T47D (cell line): ENCODE measurements around the gene EPB41L5.
"Not testable (repeated sequence)": the region's sequence is repeated elsewhere in the genome, so short reads cannot be mapped to it uniquely, and the experiment has no call there.

ENCODE experiments used
- DNase-seq, 2 experiments: peaks; one replicate each; pipeline versions ENCODE4 v3.0.0 to v3.0.0-alpha.2; 2011 to 2012; ENCODE audit warnings: low read depth in 1 of 2, low spot score in 1 of 2
- JUND ChIP-seq: IDR thresholded peaks from 2 replicates; pipeline ENCODE4 v1.6.1; 2012; ENCODE audit warnings: low read depth
- in situ Hi-C: cut with HindIII; loops from 2 replicates; pipeline ENCODE4 v1.10.0; 2016; ENCODE audit warnings: low sequenced_read_pairs, low pct_unique_long_range_greater_than_20kb

EPB41L5 gene

GRCh38 chr2:120177001-120177621, 164.2 kb downstream of the EPB41L5 start:
- TF ChIP-seq JUND = no peak
- no peak for DNase-seq
- in situ Hi-C loops = no loop called here

- TF ChIP-seq JUND = no peak
- DNase-seq = no peak
- in situ Hi-C loops = no loop called here
Measured at GRCh38 chr2:120177973-120178372, 165.1 kb downstream of the EPB41L5 start.

GRCh38 chr2:120179396-120179795, 166.5 kb downstream of the EPB41L5 start:
- in situ Hi-C loops = no loop called here
- no peak for TF ChIP-seq JUND
- DNase-seq = no peak

- DNase-seq = no peak
- TF ChIP-seq JUND = no peak
- in situ Hi-C loops = no loop called here
Measured at GRCh38 chr2:120180066-120180465, 167.2 kb downstream of the EPB41L5 start.

GRCh38 chr2:120182019-120182560, 169.2 kb downstream of the EPB41L5 start:
- no peak for TF ChIP-seq JUND
- in situ Hi-C loops = no loop called here
- DNase-seq = no peak

- DNase-seq = no peak
- no peak for TF ChIP-seq JUND
- in situ Hi-C loops = no loop called here
Measured at GRCh38 chr2:120189189-120189588, 176.3 kb downstream of the EPB41L5 start.

GRCh38 chr2:120192280-120192679, 179.4 kb downstream of the EPB41L5 start:
- no peak for TF ChIP-seq JUND
- in situ Hi-C loops = no loop called here
- DNase-seq = no peak

- no peak for DNase-seq
- TF ChIP-seq JUND = no peak
- in situ Hi-C loops = no loop called here
Measured at GRCh38 chr2:120195553-120195952, 182.7 kb downstream of the EPB41L5 start.

GRCh38 chr2:120199817-120200459, 187.1 kb downstream of the EPB41L5 start:
- DNase-seq, in situ Hi-C loops: not testable (repeated sequence)

- TF ChIP-seq JUND = no peak
- in situ Hi-C loops = no loop called here
- DNase-seq = no peak
Measured at GRCh38 chr2:120203251-120204021, 190.6 kb downstream of the EPB41L5 start.

GRCh38 chr2:120204022-120204405, 191.1 kb downstream of the EPB41L5 start:
- DNase-seq = no peak
- no peak for TF ChIP-seq JUND
- in situ Hi-C loops = no loop called here

GRCh38 chr2:120204417-120204816, 191.5 kb downstream of the EPB41L5 start:
- DNase-seq = no peak
- in situ Hi-C loops = no loop called here
- TF ChIP-seq JUND = no peak
